ENCODE results near the gene RFTN1. TPM values are rescaled to one million over a fixed set of nuclear protein-coding genes. Genes with fewer than 3 reads are reported as not detected.
A peak's percentile ranks its signal among the peaks of the same experiment; 100 is the strongest.

The RFTN1 gene
- total RNA-seq, 1 donor from 2014 or later = 53.4 TPM

DNA sequence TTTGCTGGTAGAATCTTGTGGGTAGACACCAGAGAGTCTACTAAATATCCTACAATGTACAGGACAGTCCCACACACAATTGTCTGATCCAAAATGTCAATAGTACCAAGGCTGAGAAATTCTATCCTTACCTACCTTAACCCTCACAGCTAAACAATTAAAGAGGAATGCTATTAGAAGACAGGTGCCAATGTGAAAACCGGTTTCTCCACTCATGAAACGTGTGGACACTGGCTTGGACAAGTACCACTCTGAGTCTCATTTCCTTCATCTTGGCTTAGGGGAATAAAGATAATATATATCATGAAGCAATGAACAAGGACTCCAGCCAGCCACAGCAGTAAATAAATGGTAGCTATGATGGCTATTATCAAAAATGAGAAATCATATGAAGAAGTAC lies 90.2 kb downstream of the RFTN1 start:
- Mint-ChIP-seq H3K9me3 (ENCODE audit: low read depth) (no peaks in the 10 kb centered on the region), H3K4me1 (ENCODE audit: low read depth) (peaks cover 33% of the 10 kb centered on the region), H3K27ac (ENCODE audit: unreplicated experiment) (no peak overlapping the region), H3K27me3 (ENCODE audit: low read depth) (no peaks in the 10 kb centered on the region), H3K4me3 (ENCODE audit: unreplicated experiment) (no peak overlapping the region), H3K36me3 (ENCODE audit: low read depth) (peaks cover 2% of the 10 kb centered on the region)
- TF ChIP-seq, protein P1, sequence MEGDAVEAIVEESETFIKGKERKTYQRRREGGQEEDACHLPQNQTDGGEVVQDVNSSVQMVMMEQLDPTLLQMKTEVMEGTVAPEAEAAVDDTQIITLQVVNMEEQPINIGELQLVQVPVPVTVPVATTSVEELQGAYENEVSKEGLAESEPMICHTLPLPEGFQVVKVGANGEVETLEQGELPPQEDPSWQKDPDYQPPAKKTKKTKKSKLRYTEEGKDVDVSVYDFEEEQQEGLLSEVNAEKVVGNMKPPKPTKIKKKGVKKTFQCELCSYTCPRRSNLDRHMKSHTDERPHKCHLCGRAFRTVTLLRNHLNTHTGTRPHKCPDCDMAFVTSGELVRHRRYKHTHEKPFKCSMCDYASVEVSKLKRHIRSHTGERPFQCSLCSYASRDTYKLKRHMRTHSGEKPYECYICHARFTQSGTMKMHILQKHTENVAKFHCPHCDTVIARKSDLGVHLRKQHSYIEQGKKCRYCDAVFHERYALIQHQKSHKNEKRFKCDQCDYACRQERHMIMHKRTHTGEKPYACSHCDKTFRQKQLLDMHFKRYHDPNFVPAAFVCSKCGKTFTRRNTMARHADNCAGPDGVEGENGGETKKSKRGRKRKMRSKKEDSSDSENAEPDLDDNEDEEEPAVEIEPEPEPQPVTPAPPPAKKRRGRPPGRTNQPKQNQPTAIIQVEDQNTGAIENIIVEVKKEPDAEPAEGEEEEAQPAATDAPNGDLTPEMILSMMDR (IDR thresholded peaks at IDR 0.05) = no peak
- no peak for DNase-seq (ENCODE audit: low spot score)

DNA sequence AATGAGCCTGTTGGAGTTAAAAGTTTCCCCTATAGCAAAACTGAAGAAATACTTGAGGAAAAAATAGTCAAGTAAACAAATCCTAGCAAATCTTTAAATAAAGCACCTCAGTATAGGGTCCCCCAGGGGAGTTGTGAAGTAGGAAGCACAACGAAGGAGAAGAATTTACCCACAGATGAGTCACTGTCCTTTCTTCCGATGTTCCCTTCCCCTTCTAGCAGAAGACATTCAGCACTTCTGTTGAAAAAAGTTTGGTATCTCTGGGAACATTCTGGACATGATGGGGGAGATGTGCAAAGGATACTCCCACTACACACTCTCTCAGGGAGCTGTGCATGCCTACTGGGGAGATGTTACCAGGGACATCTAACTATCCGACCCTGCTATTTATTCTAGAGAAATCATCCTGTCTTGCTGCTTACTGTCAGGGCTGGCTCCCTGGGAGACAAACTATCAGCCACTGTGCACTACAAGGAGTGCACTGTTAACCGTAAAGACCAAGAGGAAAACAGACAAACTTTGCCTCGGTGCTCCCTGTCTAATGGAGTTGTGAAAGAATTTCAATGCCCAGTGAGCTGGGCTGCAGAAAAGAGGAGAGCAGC lies 93.8 kb downstream of the RFTN1 start:
- TF ChIP-seq, protein P1 (IDR thresholded peaks at IDR 0.05) = no peak
- Mint-ChIP-seq H3K9me3 (ENCODE audit: low read depth) (no peaks in the 10 kb centered on the region), H3K4me1 (ENCODE audit: low read depth) (peaks cover 38% of the 10 kb centered on the region), H3K4me3 (ENCODE audit: unreplicated experiment) (peak overlapping the region; percentile 15), H3K27me3 (ENCODE audit: low read depth) (no peaks in the 10 kb centered on the region), H3K36me3 (ENCODE audit: low read depth) (no peaks in the 10 kb centered on the region), H3K27ac (ENCODE audit: unreplicated experiment) (peak overlapping the region; percentile 67)
- DNase-seq (ENCODE audit: low spot score) = no peak

DNA sequence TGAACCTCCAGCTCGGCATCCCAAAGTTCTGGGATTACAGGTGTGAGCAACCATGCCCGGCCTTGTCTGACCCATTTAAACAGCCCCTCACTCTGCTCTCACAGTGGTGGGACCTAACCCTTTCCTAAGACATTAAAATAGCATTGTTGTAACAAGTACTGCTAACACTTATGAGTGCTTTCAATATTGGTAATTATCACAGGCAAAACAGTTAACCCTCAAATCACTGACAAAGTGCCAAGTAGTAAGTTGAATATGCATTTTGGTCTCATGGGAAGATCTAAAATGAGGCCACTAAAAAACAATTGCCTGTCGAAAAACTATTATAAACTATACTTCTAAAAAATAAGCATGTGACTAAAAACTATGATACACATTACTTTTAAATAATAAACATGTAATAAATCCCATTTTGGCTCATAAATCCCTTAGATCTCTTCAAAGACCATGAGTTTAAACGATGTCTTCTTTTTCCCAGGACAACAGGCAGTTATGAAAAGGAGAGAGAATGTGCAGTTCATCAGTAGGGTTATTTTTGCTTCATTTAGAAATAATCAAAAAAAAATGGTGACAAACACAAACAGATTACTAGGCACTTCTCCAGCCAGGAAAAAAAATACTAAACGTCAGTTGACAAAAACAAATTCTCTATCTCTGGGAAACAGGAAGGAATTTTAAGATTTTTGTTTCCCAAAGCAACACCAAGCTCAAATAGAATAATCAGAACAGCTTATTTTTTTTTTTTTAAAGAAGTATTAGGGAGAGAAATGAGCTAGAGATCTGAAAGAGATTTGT lies 95.4 kb downstream of the RFTN1 start:
- Mint-ChIP-seq H3K9me3 (ENCODE audit: low read depth) (no peaks in the 10 kb centered on the region), H3K36me3 (ENCODE audit: low read depth) (no peaks in the 10 kb centered on the region), H3K27me3 (ENCODE audit: low read depth) (no peaks in the 10 kb centered on the region), H3K4me3 (ENCODE audit: unreplicated experiment) (no peak overlapping the region), H3K27ac (ENCODE audit: unreplicated experiment) (no peak overlapping the region), H3K4me1 (ENCODE audit: low read depth) (peaks cover 40% of the 10 kb centered on the region)
- TF ChIP-seq, protein P1 (IDR thresholded peaks at IDR 0.05) = no peak
- DNase-seq (ENCODE audit: low spot score) = no peak

DNA sequence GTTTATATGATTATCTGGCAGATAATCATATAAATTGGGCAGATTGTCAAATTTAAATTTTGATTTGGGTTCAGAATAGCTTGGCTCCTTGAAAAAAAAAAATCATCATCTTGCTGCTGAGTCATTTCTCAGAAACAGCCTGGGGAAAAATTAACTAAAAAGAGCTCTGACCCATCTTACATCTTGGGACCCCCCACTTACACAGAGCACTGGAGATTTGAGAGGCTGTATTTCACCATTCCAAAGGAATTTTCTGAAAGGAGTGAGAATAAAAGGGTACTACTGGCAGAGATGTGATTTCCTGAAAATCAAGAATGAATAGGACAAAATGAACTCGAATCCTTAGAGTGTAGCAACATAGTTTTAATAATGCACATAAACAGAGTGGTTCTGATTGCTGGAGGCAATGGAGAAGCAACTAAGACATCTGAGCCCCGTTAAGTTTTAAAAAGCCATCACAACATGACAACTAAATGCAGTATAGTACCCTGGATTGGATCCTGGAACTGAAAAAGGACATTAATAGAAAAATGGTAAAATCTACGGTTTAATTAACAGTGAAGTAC lies 97.5 kb downstream of the RFTN1 start:
- DNase-seq (ENCODE audit: low spot score) = no peak
- TF ChIP-seq, protein P1 (IDR thresholded peaks at IDR 0.05) = no peak
- no peaks in the 10 kb centered on the region for H3K27me3 Mint-ChIP-seq (ENCODE audit: low read depth)
- peaks cover 2% of the 10 kb centered on the region for H3K36me3 Mint-ChIP-seq (ENCODE audit: low read depth)
- H3K27ac Mint-ChIP-seq (ENCODE audit: unreplicated experiment) = no peak overlapping the region
- H3K4me1 Mint-ChIP-seq (ENCODE audit: low read depth) = peaks cover 40% of the 10 kb centered on the region
- no peak overlapping the region for H3K4me3 Mint-ChIP-seq (ENCODE audit: unreplicated experiment)
- H3K9me3 Mint-ChIP-seq (ENCODE audit: low read depth) = no peaks in the 10 kb centered on the region

DNA sequence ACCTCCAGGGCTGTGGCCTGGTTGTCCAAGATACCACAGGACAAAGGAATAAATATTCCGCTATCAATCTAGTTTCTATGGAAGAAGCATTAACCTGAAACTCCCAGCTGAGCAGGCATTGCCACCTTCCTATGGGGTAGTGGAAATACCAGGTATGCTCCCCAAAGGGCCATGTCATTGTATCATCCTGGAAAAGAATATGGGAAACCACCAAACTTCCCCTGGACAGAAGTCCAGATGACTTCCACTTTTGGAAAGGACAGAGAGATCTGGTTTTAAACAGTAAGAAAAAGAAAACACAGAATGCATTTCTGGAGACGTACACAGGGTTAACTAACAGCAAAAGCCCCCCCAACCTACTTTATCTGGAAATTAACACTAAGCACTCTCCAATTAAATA lies 100.2 kb downstream of the RFTN1 start:
- Mint-ChIP-seq H3K27me3 (ENCODE audit: low read depth) (no peaks in the 10 kb centered on the region), H3K4me1 (ENCODE audit: low read depth) (peaks cover 20% of the 10 kb centered on the region), H3K36me3 (ENCODE audit: low read depth) (peaks cover 2% of the 10 kb centered on the region), H3K4me3 (ENCODE audit: unreplicated experiment) (no peak overlapping the region), H3K9me3 (ENCODE audit: low read depth) (no peaks in the 10 kb centered on the region), H3K27ac (ENCODE audit: unreplicated experiment) (no peak overlapping the region)
- DNase-seq (ENCODE audit: low spot score) = no peak
- TF ChIP-seq, protein P1 (IDR thresholded peaks at IDR 0.05) = no peak
